Choroid plexus epithelial cell (primary cell): ENCODE measurements around the gene KBTBD7.

ENCODE experiments used
- DNase-seq: peaks from one replicate; pipeline ENCODE4 v3.0.0-alpha.2; 2010; ENCODE audit warnings: low read depth
- H3K4me3 ChIP-seq: 2 replicates; pipeline ENCODE4 v1.5.1; 2011; ENCODE audit warnings: low read depth, mild to moderate bottlenecking, control low read depth, low read length, moderate library complexity
- TF ChIP-seq, protein P1 (sequence below): conservative IDR thresholded peaks from 2 replicates; pipeline ENCODE4 v1.5.1; 2011; ENCODE audit warnings: low read depth, mild to moderate bottlenecking, control low read depth, inconsistent platforms, low read length, moderate library complexity

Gene KBTBD7, protein sequence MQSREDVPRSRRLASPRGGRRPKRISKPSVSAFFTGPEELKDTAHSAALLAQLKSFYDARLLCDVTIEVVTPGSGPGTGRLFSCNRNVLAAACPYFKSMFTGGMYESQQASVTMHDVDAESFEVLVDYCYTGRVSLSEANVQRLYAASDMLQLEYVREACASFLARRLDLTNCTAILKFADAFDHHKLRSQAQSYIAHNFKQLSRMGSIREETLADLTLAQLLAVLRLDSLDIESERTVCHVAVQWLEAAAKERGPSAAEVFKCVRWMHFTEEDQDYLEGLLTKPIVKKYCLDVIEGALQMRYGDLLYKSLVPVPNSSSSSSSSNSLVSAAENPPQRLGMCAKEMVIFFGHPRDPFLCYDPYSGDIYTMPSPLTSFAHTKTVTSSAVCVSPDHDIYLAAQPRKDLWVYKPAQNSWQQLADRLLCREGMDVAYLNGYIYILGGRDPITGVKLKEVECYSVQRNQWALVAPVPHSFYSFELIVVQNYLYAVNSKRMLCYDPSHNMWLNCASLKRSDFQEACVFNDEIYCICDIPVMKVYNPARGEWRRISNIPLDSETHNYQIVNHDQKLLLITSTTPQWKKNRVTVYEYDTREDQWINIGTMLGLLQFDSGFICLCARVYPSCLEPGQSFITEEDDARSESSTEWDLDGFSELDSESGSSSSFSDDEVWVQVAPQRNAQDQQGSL

DNA sequence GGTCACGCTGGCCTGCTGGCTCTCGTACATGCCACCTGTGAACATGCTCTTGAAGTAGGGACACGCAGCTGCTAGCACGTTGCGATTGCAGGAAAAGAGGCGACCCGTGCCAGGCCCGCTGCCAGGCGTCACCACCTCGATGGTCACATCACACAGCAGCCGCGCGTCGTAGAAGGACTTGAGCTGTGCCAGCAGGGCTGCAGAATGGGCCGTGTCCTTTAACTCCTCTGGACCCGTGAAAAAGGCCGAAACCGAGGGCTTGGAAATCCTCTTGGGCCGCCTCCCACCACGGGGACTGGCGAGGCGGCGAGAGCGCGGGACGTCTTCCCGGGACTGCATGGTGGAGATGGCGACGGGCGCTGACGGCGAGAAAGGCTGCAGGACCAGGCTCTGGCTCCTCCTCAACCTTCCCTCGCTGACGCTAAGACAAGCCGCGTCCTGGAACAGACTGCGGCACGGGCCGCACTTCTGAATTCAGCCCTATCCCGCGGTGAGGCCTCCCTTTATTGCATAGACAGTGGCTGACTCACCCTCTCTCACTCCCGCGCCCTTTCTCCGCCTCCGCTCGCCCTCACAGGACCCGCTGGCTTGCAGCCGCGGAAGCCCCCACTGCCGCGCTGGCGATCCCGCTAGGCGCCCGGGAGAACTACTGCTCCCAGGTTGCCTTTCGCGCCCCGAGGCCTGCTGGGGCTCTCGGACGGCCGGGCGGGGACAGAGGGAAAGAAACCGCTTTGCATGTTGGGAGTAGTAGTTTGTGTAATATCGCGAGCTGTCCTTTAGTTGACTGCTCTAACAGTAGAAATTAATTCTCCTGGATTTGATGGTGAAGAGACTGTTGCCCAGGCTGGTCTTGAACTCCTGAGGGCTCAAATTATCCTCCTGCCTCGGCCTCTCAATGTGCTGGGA, at the start of gene KBTBD7:
TSS of gene KBTBD7 (minus strand) at position 651 of the 906 bp plus-strand sequence. CDS start at position 339, 312 bp downstream.
- TF ChIP-seq, protein P1, sequence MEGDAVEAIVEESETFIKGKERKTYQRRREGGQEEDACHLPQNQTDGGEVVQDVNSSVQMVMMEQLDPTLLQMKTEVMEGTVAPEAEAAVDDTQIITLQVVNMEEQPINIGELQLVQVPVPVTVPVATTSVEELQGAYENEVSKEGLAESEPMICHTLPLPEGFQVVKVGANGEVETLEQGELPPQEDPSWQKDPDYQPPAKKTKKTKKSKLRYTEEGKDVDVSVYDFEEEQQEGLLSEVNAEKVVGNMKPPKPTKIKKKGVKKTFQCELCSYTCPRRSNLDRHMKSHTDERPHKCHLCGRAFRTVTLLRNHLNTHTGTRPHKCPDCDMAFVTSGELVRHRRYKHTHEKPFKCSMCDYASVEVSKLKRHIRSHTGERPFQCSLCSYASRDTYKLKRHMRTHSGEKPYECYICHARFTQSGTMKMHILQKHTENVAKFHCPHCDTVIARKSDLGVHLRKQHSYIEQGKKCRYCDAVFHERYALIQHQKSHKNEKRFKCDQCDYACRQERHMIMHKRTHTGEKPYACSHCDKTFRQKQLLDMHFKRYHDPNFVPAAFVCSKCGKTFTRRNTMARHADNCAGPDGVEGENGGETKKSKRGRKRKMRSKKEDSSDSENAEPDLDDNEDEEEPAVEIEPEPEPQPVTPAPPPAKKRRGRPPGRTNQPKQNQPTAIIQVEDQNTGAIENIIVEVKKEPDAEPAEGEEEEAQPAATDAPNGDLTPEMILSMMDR: no peak
- peak within 1 kb of the TSS; percentile 61 for H3K4me3 ChIP-seq
- peak; percentile 99 for DNase-seq

DNA sequence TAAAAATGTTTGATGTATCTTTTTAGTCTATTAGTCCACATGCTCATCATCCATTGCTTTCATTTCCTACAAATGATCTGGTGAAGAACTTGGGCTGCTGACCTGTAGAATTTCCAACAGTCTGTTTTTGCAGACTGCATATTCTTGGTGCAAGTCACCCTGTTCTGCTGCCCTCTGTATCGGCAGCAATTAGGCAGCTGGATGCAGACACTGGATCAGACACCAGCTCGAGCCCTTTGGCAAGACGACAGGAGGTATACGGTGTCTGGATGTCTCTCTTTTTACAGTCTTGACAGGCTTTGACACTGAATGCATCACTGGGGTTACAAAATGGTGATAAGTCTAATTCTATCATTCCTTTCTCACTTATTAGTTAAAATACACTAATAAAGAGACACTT, 47.3 kb upstream of the KBTBD7 start:
- TF ChIP-seq, protein P1: no peak
- no peak for DNase-seq
- no peak overlapping the region for H3K4me3 ChIP-seq

DNA sequence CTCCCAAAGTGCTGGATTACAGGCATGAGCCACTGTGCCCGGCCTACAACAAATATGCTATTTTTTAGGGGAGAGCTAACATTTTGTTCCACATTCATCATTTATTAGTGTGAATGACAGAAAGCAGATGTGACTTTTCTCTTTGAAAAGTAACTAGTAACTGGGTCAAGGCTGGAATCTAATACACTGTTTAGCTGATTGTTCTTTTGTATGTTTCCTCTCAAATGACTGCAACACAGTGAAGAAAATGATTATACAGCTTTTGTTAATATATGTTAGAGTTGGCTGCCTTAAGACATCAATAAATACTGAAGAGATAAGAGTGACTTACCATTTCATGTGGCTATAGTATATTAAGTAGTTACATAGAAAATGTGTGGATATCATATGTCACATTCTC, 42.0 kb upstream of the KBTBD7 start:
- no peak for DNase-seq
- H3K4me3 ChIP-seq: no peak overlapping the region
- TF ChIP-seq, protein P1: no peak

DNA sequence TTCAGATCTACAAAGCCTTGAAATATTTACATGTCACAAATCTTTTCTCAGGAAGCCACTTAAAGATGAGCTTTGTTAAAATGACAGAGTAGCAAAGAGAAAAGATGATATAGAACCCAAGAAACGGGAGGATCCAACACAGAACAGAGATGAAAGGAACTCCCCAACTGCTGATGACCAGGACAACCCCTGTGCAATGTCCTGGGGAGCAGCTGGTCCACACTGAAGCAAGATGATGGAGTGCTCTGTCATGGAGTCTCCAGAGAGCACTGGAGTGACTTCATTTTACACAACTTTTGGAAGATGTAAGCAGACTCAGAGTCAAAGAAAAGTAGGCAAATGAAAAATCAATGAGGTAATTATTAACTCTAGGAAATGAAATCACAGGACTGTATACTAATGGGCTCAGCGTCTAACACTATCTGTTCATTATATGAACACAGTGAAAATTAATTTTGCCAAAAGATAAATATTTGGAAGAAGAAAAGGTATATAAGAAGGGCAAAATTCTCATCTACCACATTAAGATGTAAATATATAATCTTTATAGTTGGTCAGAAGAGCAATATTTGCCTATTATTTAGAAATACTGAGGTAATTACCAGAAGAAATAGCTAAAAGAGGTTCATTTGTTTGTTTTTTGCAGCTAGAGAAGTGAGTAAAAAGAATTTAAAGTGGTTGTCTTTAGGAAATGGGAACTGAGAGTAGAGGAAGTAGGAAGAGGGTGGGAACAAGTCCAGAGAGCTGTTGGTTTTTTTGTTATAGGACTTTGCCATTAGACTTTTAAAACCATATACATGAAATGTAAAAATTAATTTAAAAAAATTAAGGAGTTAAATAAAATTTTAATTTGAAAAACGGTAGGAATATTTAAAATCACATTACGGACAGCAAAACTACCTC, 38.5 kb upstream of the KBTBD7 start:
- TF ChIP-seq, protein P1: no peak
- H3K4me3 ChIP-seq: no peak overlapping the region
- DNase-seq: no peak

DNA sequence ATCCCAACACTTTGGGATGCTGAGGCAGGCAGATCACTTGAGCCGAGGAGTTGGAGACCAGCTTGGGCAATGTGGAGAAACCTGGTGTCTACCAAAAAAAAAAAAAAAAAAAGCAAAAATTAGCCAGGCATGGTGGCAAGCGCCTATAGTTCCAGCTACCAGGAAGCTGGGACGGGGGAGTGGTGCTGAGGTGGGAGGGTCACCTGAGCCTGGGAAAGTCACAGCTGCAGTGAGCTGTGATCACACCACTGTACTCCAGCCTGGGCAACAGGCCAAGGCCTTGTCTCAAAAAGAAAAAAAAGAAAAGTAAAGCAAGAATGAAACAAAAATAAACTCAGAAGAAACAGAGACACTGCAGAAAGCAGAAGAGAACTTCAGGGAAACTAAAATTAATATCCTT, 37.4 kb upstream of the KBTBD7 start:
- no peak overlapping the region for H3K4me3 ChIP-seq
- peak; percentile 59 for DNase-seq
- TF ChIP-seq, protein P1: no peak
